Ascending aorta (tissue), 2 donors: ENCODE results near the gene PTGES2. TPM values are rescaled to one million over a fixed set of nuclear protein-coding genes. Genes with fewer than 3 reads are reported as not detected.

Source experiments
- DNase-seq, 2 donors: peaks; one replicate each; pipeline ENCODE4 v3.0.0-alpha.2; 2019; ENCODE audit warnings: low spot score in 2 of 2
- H3K27ac ChIP-seq, 2 donors: fragments of 200-600 bp; sonication (generic); one replicate each; pipeline ENCODE4 v1.5.1; 2016 to 2017; ENCODE audit warnings: mild to moderate bottlenecking in 1 of 2
- H3K27me3 ChIP-seq: fragments of 200-600 bp; sonication (generic); one replicate; pipeline ENCODE4 v1.5.1; 2017
- H3K36me3 ChIP-seq, 2 donors: fragments of 200-600 bp; sonication (generic); one replicate each; pipeline ENCODE4 v1.5.1; 2016
- H3K4me1 ChIP-seq, 2 donors: fragments of 200-600 bp; sonication (generic); one replicate each; pipeline ENCODE4 v1.5.1; 2016 to 2017; ENCODE audit warnings: mild to moderate bottlenecking in 1 of 2
- H3K4me3 ChIP-seq, 2 donors: fragments of 200-600 bp; sonication (generic); one replicate each; pipeline ENCODE4 v1.5.1; 2016 to 2017; ENCODE audit warnings: mild to moderate bottlenecking in 1 of 2
- H3K9me3 ChIP-seq, 2 donors: fragments of 200-600 bp; sonication (generic); one replicate each; pipeline ENCODE4 v1.5.1; 2016
- intact Hi-C: fragments of 100-400 bp; cut with DNase I; formaldehyde crosslinking; loops from one replicate; pipeline ENCODE4 v1.15.1; 2023
- total RNA-seq: library from RNA; depleted of rRNA; stranded (reverse); fragments of >200 nt; gene quantifications from one replicate; pipeline ENCODE4 v1.1.0, GENCODE V29; 2016
- TF ChIP-seq, protein P1 (sequence below), 3 experiments: fragments of 200-600 bp in 2 of 3; fragments of 450-650 bp in 1 of 3; sonication (generic) in 2 of 3; IDR thresholded peaks; one replicate each; pipeline ENCODE4 v1.5.1; 2016 to 2019; ENCODE audit warnings: antibody characterized with exemption in 3 of 3, mild to moderate bottlenecking in 1 of 3, moderate library complexity in 1 of 3

PTGES2 gene
- total RNA-seq: 97.2 TPM

GRCh38 chr9:128127568-128127989 lies at the start of gene PTGES2:
Gene PTGES2 (minus strand): TSS chr9:128127729. CDS start chr9:128127717, 12 bp downstream.
- peak in 1 of 2 donors; percentile 90 for DNase-seq
- intact Hi-C loops: loop anchor here (5.0 kb wide), 2 partner anchors 150 to 195 kb away; partner anchors contain the start of genes COQ4 and TRUB2
- Histone ChIP-seq H3K9me3 (no peaks in the 10 kb centered on the region), H3K27ac (peak within 1 kb of the TSS; percentile 95), H3K4me3 (peak within 1 kb of the TSS; percentile 95 to 100), H3K27me3 (no peaks in the 10 kb centered on the region), H3K4me1 (peaks cover 4 to 19% of the 10 kb centered on the region in 2 donors), H3K36me3 (peaks cover 10 to 15% of the 10 kb centered on the region in 2 donors)
- TF ChIP-seq, protein P1, sequence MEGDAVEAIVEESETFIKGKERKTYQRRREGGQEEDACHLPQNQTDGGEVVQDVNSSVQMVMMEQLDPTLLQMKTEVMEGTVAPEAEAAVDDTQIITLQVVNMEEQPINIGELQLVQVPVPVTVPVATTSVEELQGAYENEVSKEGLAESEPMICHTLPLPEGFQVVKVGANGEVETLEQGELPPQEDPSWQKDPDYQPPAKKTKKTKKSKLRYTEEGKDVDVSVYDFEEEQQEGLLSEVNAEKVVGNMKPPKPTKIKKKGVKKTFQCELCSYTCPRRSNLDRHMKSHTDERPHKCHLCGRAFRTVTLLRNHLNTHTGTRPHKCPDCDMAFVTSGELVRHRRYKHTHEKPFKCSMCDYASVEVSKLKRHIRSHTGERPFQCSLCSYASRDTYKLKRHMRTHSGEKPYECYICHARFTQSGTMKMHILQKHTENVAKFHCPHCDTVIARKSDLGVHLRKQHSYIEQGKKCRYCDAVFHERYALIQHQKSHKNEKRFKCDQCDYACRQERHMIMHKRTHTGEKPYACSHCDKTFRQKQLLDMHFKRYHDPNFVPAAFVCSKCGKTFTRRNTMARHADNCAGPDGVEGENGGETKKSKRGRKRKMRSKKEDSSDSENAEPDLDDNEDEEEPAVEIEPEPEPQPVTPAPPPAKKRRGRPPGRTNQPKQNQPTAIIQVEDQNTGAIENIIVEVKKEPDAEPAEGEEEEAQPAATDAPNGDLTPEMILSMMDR (IDR thresholded peaks at IDR 0.05): no peak

DNA sequence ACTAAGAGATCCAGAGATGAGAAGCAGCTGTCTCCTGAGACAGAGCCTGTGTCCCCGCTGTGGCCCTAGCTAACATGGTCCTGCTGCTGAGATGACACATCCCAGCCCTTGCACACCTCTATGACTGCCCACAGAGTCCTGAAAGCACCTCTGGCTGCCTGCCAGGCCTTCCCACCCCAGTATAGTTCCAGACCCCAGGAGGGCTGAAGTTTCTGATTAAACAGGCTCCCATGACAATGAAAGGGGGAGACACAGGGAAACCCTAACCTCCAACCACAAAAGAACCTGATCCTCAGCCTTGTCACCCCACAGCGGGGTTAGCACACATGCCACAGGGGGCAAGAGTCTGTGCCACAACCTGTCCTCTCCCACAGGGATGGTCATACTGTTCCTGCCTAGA lies 48.2 kb upstream of the PTGES2 start:
- Histone ChIP-seq H3K4me3 (no peak overlapping the region), H3K4me1 (no peaks in the 10 kb centered on the region), H3K27me3 (no peaks in the 10 kb centered on the region), H3K9me3 (no peaks in the 10 kb centered on the region), H3K36me3 (peaks cover 67 to 73% of the 10 kb centered on the region in 2 donors), H3K27ac (no peak overlapping the region)
- no peak for DNase-seq
- intact Hi-C loops: no loop called here
- TF ChIP-seq, protein P1 (IDR thresholded peaks at IDR 0.05): no peak

- peaks cover 67 to 71% of the 10 kb centered on the region in 2 donors for H3K36me3 ChIP-seq
- TF ChIP-seq, protein P1 (IDR thresholded peaks at IDR 0.05): no peak
- H3K27ac ChIP-seq: no peak overlapping the region
Observed at GRCh38 chr9:128175102-128175563, 47.6 kb upstream of the PTGES2 start.

DNA sequence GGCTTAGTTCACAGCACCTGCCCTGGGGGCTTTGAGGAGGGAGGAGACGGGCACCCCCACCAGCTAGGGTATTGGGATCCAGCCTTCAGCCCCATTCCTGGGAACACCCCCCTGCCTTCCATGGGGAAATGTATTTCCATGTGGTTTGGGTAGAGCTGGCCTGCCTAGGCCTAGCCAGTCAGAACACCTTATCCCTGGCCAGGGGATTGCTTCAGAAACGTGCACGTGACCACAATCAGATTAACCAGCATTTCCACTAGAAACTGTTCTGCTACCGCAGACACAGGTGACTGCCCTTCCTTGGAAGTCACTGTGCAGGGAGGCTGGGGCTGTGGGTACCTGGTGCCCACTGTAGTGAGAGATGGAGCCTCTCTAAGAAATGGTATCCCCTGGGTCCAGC lies 46.5 kb upstream of the PTGES2 start:
- Histone ChIP-seq H3K4me3 (no peak overlapping the region), H3K4me1 (no peaks in the 10 kb centered on the region), H3K9me3 (no peaks in the 10 kb centered on the region), H3K27me3 (no peaks in the 10 kb centered on the region), H3K27ac (no peak overlapping the region), H3K36me3 (peaks cover 67 to 71% of the 10 kb centered on the region in 2 donors)
- DNase-seq: no peak
- TF ChIP-seq, protein P1 (IDR thresholded peaks at IDR 0.05): no peak
- intact Hi-C loops: no loop called here

More at GRCh38 chr9:128175102-128175563, 47.6 kb upstream of the PTGES2 start:
- H3K27me3 ChIP-seq: no peaks in the 10 kb centered on the region
- H3K9me3 ChIP-seq: no peaks in the 10 kb centered on the region
- no peak overlapping the region for H3K4me3 ChIP-seq
- no peaks in the 10 kb centered on the region for H3K4me1 ChIP-seq
- intact Hi-C loops: no loop called here
- DNase-seq: no peak

DNA sequence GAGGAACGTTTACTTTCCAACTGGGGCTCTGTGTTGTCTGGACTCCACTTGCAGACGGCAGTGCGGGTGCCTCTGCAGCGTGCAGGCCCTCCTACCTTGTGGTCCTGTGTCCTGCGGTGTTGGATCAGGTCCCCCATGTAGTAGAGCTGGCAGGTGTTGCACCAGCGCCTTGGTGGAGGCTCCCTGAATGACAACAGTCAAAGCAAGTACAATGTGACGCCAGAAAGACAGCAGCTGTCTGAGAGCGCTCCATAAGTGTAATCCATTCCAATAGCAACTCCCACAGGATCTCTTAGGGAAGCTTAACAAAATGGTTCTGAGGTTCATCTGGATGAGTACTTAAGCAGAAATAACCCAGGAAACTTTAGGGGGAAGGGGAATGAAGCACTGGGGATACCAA lies 42.4 kb upstream of the PTGES2 start:
- no peak for DNase-seq
- Histone ChIP-seq H3K4me3 (no peak overlapping the region), H3K27me3 (no peaks in the 10 kb centered on the region), H3K27ac (no peak overlapping the region), H3K36me3 (peaks cover 61 to 69% of the 10 kb centered on the region in 2 donors), H3K9me3 (no peaks in the 10 kb centered on the region), H3K4me1 (no peaks in the 10 kb centered on the region)
- TF ChIP-seq, protein P1 (IDR thresholded peaks at IDR 0.05): no peak
- intact Hi-C loops: no loop called here

- Histone ChIP-seq H3K36me3 (peaks cover 61 to 69% of the 10 kb centered on the region in 2 donors), H3K4me1 (no peaks in the 10 kb centered on the region), H3K4me3 (no peak overlapping the region), H3K27me3 (no peaks in the 10 kb centered on the region), H3K9me3 (no peaks in the 10 kb centered on the region), H3K27ac (no peak overlapping the region)
- TF ChIP-seq, protein P1 (IDR thresholded peaks at IDR 0.05): no peak
- no peak for DNase-seq
- intact Hi-C loops: no loop called here
Observed at GRCh38 chr9:128169492-128169891, 42.0 kb upstream of the PTGES2 start.
